HK-2 (cell line): ENCODE measurements around the gene POR.

Experiments
- DNase-seq: peaks from one replicate; pipeline ENCODE4 v3.0.0-alpha.2; 2018; ENCODE audit not compliant: unreplicated experiment

Gene POR

GRCh38 chr7:75916685-75917634, 2.0 kb downstream of the POR start:
- DNase-seq = no peak

- no peak for DNase-seq
These were observed 5.6 kb downstream of the POR start for GRCh38 chr7:75920431-75921161.

- no peak for DNase-seq
These were observed 6.5 kb downstream of the POR start for GRCh38 chr7:75921479-75921878.

GRCh38 chr7:75922966-75923603, 8.1 kb downstream of the POR start:
- no peak for DNase-seq

GRCh38 chr7:75924256-75924655, 9.3 kb downstream of the POR start:
- DNase-seq = no peak

GRCh38 chr7:75924889-75925288, 9.9 kb downstream of the POR start:
- no peak for DNase-seq

- no peak for DNase-seq
These were observed 10.9 kb downstream of the POR start for GRCh38 chr7:75925717-75926435.

GRCh38 chr7:75928568-75928914, 13.6 kb downstream of the POR start:
- DNase-seq = no peak

- DNase-seq = no peak
These were observed 16.7 kb downstream of the POR start for GRCh38 chr7:75931680-75932079.

GRCh38 chr7:75937958-75938786, 23.2 kb downstream of the POR start:
- peak; percentile 82 for DNase-seq

GRCh38 chr7:75938921-75939320, 24.0 kb downstream of the POR start:
- DNase-seq = no peak

- DNase-seq = peak; percentile 66
These were observed 28.9 kb downstream of the POR start for GRCh38 chr7:75943864-75944263.

- no peak for DNase-seq
These were observed 29.6 kb downstream of the POR start for GRCh38 chr7:75944507-75944906.

GRCh38 chr7:75945297-75946168, 30.6 kb downstream of the POR start:
- no peak for DNase-seq

GRCh38 chr7:75946207-75946855, 31.4 kb downstream of the POR start:
- DNase-seq = no peak

- no peak for DNase-seq
These were observed 33.2 kb downstream of the POR start for GRCh38 chr7:75948179-75948578.

- DNase-seq = no peak
These were observed 35.2 kb downstream of the POR start for GRCh38 chr7:75950111-75950681.

GRCh38 chr7:75951506-75951905, 36.6 kb downstream of the POR start:
- no peak for DNase-seq

- DNase-seq = no peak
These were observed 38.5 kb downstream of the POR start for GRCh38 chr7:75953431-75953830.
